Activated T-helper 17 cell treated with anti-CD3 and anti-CD28 coated beads, Interleukin-2, amount 50 U/mL, for 72 hours (primary cell): ENCODE data around the gene SERGEF. TPM values are rescaled to one million over a fixed set of nuclear protein-coding genes. Genes with fewer than 3 reads are reported as not detected.

ENCODE experiments used
- ATAC-seq: fragments of 150-1000 bp; cut with Tn5 transposase; replicated peaks from 2 replicates; pipeline ENCODE4 v1.10.0; 2021; ENCODE audit warnings: mild to moderate bottlenecking, moderate library complexity
- H3K27ac Mint-ChIP-seq: one replicate; pipeline ENCODE4 v1.8.0; 2022; ENCODE audit warnings: mixed read lengths
- H3K27me3 Mint-ChIP-seq: one replicate; pipeline ENCODE4 v1.8.0; 2022; ENCODE audit warnings: mixed read lengths
- H3K36me3 Mint-ChIP-seq: one replicate; pipeline ENCODE4 v1.8.0; 2022; ENCODE audit warnings: low read depth, mild to moderate bottlenecking, mixed read lengths
- H3K4me1 Mint-ChIP-seq: one replicate; pipeline ENCODE4 v1.8.0; 2022; ENCODE audit warnings: mixed read lengths
- H3K4me3 Mint-ChIP-seq: one replicate; pipeline ENCODE4 v1.8.0; 2022; ENCODE audit warnings: mild to moderate bottlenecking, mixed read lengths
- H3K9me3 Mint-ChIP-seq: one replicate; pipeline ENCODE4 v1.8.0; 2022; ENCODE audit warnings: mixed read lengths
- total RNA-seq, 2 donors: library from RNA; stranded (reverse); gene quantifications; one replicate each; pipeline ENCODE4 v1.2.3, GENCODE V29; 2022

SERGEF gene
- total RNA-seq, 2 donors from 2014 or later = 47.9 to 76.0 TPM

DNA sequence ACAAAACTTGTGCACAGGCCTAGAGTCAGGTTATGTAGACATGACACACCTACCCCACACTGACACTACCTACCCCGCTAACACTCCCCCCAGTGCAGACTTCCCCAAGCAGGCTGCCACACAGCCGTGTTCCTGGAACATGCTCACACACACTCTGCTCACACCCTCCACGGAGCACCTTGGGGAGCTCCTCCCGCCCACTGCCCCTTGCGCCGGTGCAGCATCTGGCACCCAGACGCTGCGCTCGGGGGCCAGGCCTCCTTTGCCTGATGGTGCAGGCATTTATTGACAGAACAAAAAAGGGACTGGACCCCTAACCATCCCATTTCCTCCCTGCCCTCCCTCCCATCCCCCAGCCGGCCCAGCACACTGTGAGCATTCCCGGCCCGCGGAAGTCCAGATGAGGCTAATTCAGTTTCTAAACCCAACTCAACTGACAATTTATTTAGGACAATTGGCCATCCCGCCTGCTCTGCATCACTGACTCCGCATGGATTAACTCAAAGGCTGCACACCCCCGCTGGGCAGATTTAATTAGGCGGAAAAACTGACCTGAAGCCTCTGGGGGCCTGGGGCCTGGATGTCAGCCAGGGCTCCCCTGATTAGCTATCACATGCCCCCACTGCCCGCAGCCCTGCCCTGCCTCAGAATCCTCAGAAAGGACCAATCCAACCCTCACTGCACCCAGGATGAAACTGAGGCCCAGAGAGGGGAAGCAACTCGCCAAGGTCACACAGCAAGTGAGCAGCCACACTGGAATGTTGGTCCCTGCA, 248.2 kb downstream of the SERGEF start:
- Mint-ChIP-seq H3K4me1 (no peaks in the 10 kb centered on the region), H3K4me3 (no peak overlapping the region), H3K27me3 (no peaks in the 10 kb centered on the region), H3K9me3 (no peaks in the 10 kb centered on the region), H3K36me3 (no peaks in the 10 kb centered on the region), H3K27ac (no peak overlapping the region)
- no peak for ATAC-seq

DNA sequence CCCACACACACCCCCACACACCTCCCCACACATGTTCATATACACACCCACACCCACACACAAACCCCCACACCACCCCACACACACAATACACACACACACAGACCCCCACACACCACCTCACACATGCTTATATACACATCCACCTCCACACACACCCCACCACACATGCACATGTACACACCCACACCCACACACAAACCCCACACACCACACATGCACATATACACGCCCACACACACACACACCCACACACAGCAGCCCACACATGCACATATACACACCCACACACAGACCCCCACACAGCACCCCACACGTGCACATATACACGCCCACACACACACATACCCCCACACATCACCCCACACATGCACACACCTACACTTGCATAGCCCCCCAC, 249.1 kb downstream of the SERGEF start:
- no peak overlapping the region for H3K27ac Mint-ChIP-seq

DNA sequence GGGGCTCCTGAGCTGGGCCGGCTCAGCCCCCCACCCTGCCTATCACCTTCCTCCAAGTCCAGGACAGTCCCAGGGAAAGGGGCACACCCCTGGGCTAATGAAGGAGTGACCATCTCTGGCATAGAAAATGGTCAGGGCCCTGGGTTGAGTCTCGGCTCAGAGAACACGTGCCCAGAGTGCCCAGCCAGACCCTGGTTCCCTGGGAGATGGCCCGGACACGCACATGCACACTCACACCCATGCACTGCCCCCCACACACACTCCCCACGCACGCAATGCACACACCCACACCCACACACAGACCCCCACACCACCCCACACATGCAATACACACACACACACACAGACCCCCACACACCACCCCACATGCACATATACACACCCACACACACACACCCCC, 249.6 kb downstream of the SERGEF start:
- Mint-ChIP-seq H3K4me3 (no peak overlapping the region), H3K4me1 (no peaks in the 10 kb centered on the region), H3K27ac (no peak overlapping the region), H3K36me3 (no peaks in the 10 kb centered on the region), H3K9me3 (no peaks in the 10 kb centered on the region), H3K27me3 (no peaks in the 10 kb centered on the region)
- no peak for ATAC-seq

More for the DNA sequence above, 249.1 kb downstream of the SERGEF start:
- Mint-ChIP-seq H3K27me3 (no peaks in the 10 kb centered on the region), H3K36me3 (no peaks in the 10 kb centered on the region), H3K4me3 (no peak overlapping the region), H3K9me3 (no peaks in the 10 kb centered on the region), H3K4me1 (no peaks in the 10 kb centered on the region)
- no peak for ATAC-seq

DNA sequence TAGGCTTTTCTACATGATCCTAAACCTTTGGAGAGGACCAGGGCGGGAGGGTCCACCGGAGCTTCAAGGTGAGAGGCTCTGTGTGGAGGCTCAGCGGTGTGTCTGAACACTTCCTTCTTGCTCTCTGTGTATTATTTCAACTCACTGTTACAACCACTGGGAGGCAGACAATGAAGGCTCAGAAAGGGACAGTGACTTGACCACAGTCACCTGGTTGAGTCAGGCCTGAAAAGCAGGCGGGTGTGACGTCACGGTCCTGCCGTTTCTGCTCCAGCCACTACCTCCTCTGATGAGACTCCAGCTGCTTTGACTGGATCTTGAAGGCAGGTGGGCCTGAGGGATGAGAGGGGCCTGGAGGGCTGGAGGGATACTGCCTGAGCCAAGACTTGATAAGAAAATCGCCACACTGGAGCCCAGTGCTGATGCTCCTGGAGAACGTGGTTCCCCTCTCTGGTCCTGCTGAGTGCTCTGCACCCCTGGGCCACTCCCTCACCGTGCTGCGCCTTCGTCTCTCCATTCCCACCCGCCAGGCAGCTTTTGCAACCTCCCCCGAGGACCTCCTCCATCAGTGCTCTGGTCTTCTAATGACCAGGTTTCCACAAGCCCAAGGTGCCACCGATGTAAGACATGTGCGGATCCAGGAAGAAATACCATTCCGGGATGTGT, 250.4 kb downstream of the SERGEF start:
- ATAC-seq = no peak
- Mint-ChIP-seq H3K9me3 (no peaks in the 10 kb centered on the region), H3K27ac (no peak overlapping the region), H3K27me3 (no peaks in the 10 kb centered on the region), H3K36me3 (no peaks in the 10 kb centered on the region), H3K4me1 (no peaks in the 10 kb centered on the region), H3K4me3 (no peak overlapping the region)

DNA sequence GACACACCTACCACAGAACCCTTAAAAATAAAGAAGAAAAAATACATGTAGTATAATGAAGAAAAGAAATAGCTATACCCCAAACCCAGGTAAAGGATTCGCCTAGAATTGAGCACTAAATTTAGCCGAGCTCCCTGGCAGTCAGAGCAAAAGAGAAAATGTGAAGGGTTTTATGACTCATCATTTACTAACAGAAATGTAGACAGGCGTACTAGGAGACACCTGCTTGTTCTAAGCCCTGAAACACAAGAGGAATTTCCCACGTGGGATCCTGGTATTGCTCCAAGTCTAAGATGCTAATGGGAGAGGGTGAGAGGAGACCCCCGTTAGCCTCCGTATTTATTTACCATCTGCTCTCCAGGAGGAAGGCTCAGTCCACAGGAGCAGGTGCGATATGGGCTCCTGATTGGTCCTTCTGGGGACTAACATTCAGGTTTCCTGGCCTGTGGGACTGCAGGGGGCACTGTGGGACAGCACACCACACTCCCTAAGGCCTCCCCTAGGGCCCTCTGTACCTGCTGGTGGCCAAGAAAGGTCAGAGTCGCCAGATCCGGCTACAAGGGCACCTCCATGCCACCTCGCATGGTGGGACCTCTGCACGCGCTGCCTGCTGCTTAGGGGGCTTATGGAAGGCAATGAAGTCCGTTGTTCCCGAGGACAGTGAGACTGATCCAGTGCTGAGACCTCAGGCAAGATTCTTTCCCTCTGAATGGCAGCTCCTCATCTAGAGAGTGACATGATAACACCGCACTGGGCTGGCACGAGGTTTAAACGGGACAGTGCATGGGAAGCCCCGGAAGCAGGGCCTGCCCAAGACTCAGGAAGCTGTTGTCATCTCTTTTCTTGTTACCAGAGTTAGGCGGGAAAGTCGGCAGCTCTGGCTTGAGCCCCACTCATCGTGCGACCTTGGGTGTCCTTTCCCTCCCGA, 252.5 kb downstream of the SERGEF start:
- peak; percentile 64 for ATAC-seq

DNA sequence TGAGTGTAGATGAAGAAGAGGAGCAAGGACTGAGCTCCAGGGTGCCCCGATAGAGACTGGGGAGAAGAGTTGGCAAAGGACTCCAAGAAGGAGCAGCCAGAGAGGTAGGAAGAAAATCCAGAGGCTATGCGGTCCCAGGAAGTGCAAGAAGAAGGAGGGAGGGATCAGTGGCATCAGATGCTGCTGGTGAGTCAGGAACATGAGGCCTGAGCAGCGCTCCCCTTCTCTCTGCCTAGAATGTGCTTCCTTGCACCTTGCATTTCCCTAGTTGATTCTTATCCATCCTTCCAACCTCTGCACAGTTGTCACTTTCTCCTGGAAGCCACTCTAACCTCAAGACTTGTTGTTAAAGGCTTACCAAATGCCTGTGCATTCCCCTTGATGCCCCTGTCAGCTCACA, 257.0 kb downstream of the SERGEF start:
- Mint-ChIP-seq H3K36me3 (no peaks in the 10 kb centered on the region), H3K27me3 (peaks cover 14% of the 10 kb centered on the region), H3K4me1 (no peaks in the 10 kb centered on the region), H3K27ac (no peak overlapping the region), H3K9me3 (no peaks in the 10 kb centered on the region), H3K4me3 (no peak overlapping the region)
- no peak for ATAC-seq

More for the DNA sequence above, 252.5 kb downstream of the SERGEF start:
- Mint-ChIP-seq H3K4me1 (no peaks in the 10 kb centered on the region), H3K27me3 (peaks cover 3% of the 10 kb centered on the region), H3K9me3 (no peaks in the 10 kb centered on the region), H3K36me3 (no peaks in the 10 kb centered on the region), H3K4me3 (no peak overlapping the region), H3K27ac (no peak overlapping the region)

DNA sequence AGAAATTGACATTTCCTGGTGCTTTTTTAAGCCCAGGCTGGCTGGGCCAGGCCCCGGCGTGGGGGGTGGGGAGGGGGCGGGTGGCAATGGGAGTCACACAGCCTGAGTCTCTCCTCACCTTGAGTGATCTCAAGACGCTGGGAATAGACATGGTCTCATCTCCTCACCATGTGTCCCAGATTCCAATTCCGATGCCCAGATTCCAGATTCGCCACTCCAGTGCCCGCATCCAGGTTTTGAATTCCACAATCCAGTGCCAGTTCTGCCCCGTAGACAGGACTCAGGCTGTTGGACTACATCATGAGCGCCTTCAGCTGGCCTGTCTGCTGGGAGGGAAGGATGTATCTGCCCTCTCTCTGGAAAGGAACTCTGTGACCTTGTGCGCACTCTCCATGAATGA, 259.2 kb downstream of the SERGEF start:
- Mint-ChIP-seq H3K36me3 (no peaks in the 10 kb centered on the region), H3K27me3 (peaks cover 18% of the 10 kb centered on the region), H3K27ac (no peak overlapping the region), H3K4me3 (no peak overlapping the region), H3K9me3 (no peaks in the 10 kb centered on the region), H3K4me1 (no peaks in the 10 kb centered on the region)
- ATAC-seq = no peak

DNA sequence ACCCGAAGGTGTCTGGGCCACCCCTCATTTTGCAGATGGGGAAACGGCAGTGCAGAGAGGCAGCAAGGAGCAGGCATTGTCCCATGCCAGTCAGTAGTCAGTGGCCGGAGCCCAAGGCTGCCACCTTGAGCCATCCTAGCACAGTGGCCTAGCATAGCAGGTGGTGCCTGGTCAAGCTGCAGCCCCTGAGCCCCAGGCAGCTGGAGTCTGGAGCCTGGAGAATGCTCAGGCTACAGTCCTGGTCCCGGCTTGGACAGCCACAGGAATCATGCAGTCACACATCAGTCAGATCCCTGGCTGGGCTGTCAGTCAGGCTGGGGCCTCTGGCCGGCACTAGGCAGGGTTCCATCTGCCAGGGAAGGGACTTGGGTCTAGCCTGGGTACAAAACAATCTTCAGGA, 259.7 kb downstream of the SERGEF start:
- no peak for ATAC-seq
- no peaks in the 10 kb centered on the region for H3K36me3 Mint-ChIP-seq

DNA sequence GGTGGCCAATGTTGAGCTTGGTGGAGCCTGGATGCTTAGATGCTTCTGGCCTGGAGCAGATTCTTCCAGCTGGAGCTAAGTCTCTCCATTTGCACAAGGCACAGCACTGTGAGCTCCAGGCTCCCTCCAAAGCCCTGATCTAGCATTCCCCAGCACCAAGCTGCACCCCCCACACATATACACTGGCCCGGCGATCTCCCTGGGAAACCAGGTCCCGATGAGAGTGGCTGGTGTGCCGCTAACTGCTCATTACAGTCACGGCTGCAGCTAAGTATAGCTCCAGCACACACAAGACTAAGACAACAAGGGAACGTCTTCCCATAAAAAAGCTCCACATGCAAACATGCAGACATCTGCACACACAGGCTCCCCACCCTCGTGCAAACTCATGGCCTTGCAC, 260.7 kb downstream of the SERGEF start:
- H3K4me3 Mint-ChIP-seq = no peak overlapping the region
- H3K9me3 Mint-ChIP-seq = no peaks in the 10 kb centered on the region
- H3K27me3 Mint-ChIP-seq = peaks cover 23% of the 10 kb centered on the region
- no peaks in the 10 kb centered on the region for H3K4me1 Mint-ChIP-seq
- no peaks in the 10 kb centered on the region for H3K36me3 Mint-ChIP-seq
- H3K27ac Mint-ChIP-seq = no peak overlapping the region
- ATAC-seq = no peak

More for the DNA sequence above, 259.7 kb downstream of the SERGEF start:
- H3K27ac Mint-ChIP-seq = no peak overlapping the region
- H3K4me3 Mint-ChIP-seq = no peak overlapping the region
- H3K9me3 Mint-ChIP-seq = no peaks in the 10 kb centered on the region
- no peaks in the 10 kb centered on the region for H3K4me1 Mint-ChIP-seq
- peaks cover 18% of the 10 kb centered on the region for H3K27me3 Mint-ChIP-seq

DNA sequence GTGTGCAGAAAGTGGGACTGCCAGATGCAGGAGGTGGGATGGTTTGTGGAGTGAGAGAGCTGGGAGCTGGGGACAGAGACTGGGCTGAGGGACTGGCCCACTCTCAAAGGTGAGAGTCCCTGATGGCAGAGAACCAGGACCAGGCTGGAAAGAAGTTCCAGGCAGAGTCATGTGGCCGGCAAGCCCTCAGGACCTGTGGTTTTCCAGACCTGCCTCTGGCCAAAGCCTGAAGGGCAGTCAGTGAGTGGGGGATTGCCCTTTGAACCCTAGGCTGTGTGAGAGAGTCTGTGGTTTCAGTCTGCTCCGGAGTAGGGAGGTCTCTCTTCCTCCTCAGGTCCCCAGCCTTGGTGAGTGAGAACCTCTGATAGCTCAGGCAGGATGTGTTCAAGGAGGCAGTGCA, 261.3 kb downstream of the SERGEF start:
- H3K36me3 Mint-ChIP-seq = no peaks in the 10 kb centered on the region
- H3K4me3 Mint-ChIP-seq = no peak overlapping the region
- no peak overlapping the region for H3K27ac Mint-ChIP-seq
- no peaks in the 10 kb centered on the region for H3K4me1 Mint-ChIP-seq
- peaks cover 28% of the 10 kb centered on the region for H3K27me3 Mint-ChIP-seq
- ATAC-seq = no peak
- no peaks in the 10 kb centered on the region for H3K9me3 Mint-ChIP-seq

DNA sequence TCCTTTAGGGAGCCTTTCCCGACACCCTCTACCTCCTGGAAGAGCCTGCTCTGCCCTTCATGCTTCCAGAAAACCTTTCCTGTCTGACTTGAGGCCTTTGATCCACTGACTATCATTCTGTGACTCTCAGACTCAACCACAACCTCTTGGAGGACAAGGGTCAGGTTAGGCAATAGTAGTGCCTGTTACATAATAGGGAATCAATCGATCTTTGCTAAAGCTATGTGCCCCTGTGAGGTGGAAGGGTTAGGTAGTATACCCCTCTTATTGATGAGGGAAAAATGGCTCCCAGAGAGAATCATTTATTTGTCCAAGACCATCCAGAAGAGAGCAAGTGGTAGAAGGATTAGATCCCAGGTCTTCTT, 262.1 kb downstream of the SERGEF start:
- no peaks in the 10 kb centered on the region for H3K4me1 Mint-ChIP-seq
- no peaks in the 10 kb centered on the region for H3K36me3 Mint-ChIP-seq
- no peaks in the 10 kb centered on the region for H3K9me3 Mint-ChIP-seq
- ATAC-seq = no peak
- no peak overlapping the region for H3K27ac Mint-ChIP-seq
- H3K4me3 Mint-ChIP-seq = no peak overlapping the region
- H3K27me3 Mint-ChIP-seq = peaks cover 32% of the 10 kb centered on the region

DNA sequence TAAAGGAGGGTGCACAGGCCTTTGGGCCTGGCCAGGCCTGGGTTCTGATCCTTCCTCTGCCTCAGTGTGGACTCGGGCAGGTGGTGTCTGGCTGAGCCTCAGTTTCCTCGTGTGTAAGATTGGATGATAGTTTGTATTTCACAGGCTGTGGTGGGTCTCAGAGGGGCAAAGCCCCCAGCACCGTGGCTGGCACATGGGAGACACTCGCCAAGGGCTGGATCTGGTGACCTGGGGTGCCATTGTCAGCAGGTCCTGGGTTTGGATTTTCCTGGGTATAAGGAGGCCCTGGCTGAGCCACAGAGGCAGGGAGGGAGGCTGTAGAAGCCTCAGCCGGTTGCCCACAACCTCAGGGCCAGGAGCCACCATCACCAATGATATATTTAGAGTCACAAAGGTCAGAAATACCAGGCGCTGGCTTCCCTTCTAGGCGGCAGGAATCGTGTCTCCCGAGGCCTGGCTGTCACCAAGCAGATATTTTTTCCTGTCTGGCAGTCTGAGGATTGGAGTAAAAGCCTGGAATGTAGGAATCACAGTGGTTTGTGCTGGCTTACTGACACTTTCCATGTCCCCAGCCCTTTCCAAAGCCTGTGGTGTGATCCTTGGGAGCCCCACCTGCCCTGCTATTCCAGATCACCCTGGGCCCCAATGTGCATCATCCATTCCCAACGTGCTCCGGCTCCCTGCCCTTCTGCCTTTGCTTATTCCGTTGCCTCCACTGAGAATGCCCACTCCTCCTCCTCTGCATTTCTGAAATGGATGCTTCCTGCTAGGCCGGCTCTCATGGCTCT, 262.6 kb downstream of the SERGEF start:
- ATAC-seq = no peak
- H3K4me1 Mint-ChIP-seq = no peaks in the 10 kb centered on the region
- H3K27ac Mint-ChIP-seq = no peak overlapping the region
- no peak overlapping the region for H3K4me3 Mint-ChIP-seq
- no peaks in the 10 kb centered on the region for H3K9me3 Mint-ChIP-seq
- H3K27me3 Mint-ChIP-seq = peaks cover 30% of the 10 kb centered on the region
- no peaks in the 10 kb centered on the region for H3K36me3 Mint-ChIP-seq

DNA sequence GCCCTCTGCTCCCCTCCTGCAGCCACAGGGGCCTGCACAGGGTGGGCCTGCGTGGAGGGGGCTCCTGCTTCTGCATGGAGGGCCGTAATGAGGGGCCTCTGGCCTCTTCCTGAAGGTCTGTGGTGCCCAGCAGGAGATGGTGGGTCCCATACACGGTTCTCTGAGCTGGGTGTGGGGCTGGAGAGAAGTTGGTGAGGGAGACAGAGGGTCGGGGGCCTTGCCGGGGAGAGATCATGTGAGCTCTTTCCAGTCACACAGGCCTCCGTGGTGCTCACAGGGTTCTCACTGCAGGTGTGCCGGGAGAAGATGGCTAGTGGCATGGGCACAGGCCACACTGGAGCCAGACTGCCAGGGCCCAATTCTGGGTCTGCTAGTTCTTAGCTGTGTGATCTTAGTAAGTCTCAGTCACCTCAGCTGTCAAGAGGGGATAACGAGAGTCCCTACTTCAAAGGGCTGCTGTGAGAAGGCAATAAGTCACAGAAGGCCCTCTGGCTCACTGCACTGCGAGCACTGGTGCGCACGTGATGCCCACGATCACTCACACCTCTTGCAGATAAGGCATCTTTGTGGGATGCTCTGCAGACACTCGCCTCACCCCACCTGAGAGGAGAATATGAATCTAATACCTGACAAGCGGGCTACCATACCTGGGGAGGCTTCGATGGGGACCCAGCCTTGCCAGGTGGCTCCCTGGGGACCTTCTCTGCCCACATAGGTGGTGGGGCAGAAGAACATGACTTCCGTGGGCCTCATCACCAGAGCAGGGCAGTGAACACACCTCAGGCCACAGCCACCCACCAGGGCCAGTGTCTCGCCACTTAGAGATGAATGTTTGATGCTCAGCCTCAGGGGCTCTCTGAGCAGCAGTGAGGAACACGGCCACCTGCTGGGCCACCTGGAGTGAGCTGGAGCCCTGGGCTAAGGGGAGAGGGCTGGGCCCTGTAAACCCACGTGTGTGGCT, 263.8 kb downstream of the SERGEF start:
- no peaks in the 10 kb centered on the region for H3K4me1 Mint-ChIP-seq
- no peaks in the 10 kb centered on the region for H3K36me3 Mint-ChIP-seq
- ATAC-seq = no peak
- H3K4me3 Mint-ChIP-seq = no peak overlapping the region
- no peak overlapping the region for H3K27ac Mint-ChIP-seq
- H3K9me3 Mint-ChIP-seq = no peaks in the 10 kb centered on the region
- H3K27me3 Mint-ChIP-seq = peaks cover 26% of the 10 kb centered on the region
